ENCODE data around the gene TLR10. TPM values are rescaled to one million over a fixed set of nuclear protein-coding genes. Genes with fewer than 3 reads are reported as not detected.
A peak's percentile ranks its signal among the peaks of the same experiment; 100 is the strongest.

Gene TLR10, protein sequence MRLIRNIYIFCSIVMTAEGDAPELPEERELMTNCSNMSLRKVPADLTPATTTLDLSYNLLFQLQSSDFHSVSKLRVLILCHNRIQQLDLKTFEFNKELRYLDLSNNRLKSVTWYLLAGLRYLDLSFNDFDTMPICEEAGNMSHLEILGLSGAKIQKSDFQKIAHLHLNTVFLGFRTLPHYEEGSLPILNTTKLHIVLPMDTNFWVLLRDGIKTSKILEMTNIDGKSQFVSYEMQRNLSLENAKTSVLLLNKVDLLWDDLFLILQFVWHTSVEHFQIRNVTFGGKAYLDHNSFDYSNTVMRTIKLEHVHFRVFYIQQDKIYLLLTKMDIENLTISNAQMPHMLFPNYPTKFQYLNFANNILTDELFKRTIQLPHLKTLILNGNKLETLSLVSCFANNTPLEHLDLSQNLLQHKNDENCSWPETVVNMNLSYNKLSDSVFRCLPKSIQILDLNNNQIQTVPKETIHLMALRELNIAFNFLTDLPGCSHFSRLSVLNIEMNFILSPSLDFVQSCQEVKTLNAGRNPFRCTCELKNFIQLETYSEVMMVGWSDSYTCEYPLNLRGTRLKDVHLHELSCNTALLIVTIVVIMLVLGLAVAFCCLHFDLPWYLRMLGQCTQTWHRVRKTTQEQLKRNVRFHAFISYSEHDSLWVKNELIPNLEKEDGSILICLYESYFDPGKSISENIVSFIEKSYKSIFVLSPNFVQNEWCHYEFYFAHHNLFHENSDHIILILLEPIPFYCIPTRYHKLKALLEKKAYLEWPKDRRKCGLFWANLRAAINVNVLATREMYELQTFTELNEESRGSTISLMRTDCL
- total RNA-seq (2014; rRNA removed; shearing (Covaris generic)), result not detected in 2 replicates

DNA sequence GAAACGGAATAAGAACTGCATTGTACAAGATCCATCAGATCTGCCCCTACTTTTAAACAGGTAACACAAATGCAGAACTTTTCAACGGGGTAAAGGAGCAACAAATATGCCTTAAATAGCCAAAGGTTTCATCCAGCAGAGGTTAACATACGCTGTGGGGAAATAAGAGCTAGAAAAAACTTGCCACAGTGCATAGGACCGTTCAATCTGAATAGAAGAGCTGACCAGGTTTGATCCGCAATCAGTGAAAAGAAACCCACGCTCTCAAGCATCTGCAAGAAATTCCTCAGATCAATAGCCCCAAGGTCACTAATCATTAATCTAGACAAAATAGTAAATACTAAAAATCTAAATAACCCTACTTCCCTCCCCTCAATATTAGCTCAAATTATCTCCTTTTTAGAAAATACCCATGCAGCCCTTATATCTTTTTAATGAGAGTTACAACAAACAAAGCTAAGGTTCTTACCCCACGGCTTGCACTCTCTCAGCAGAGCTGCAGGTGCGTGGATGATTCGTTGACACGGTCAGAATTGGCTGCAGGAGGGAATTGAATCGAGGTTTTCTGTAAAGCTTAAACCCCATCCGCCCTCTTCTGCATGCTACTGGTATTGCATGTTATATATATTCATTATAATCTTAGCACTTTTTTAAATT, at the start of gene TLR10:
Gene TLR10 (minus strand): TSS at position 539 of the 657 bp plus-strand sequence. CDS start 7,400 bp downstream, outside the sequence.
- Histone ChIP-seq H3K4me1 (replicated peaks) (no peaks in the 10 kb centered on the region), H3K27ac (no peak within 1 kb of the TSS), H3K4me3 (no peak within 1 kb of the TSS), H3K36me3 (no peaks in the 10 kb centered on the region), H3K9me3 (replicated peaks) (no peaks in the 10 kb centered on the region), H3K27me3 (replicated peaks) (no peaks in the 10 kb centered on the region)
- DNase-seq (ENCODE audit: low read depth in 1 of 2, low spot score in 2 of 2), result peak in 1 of 2 experiments; percentile 12

GRCh38 chr4:38832206-38832605, 49.4 kb upstream of the TLR10 start:
- Histone ChIP-seq H3K27me3 (replicated peaks) (no peaks in the 10 kb centered on the region), H3K4me3 (no peak overlapping the region), H3K27ac (peak overlapping the region; percentile 54), H3K9me3 (replicated peaks) (no peaks in the 10 kb centered on the region), H3K4me1 (replicated peaks) (peaks cover 20% of the 10 kb centered on the region), H3K36me3 (no peaks in the 10 kb centered on the region)
- DNase-seq (ENCODE audit: low read depth in 1 of 2, low spot score in 2 of 2), result no peak

GRCh38 chr4:38831653-38832052, 48.9 kb upstream of the TLR10 start:
- H3K36me3 ChIP-seq, result no peaks in the 10 kb centered on the region
- H3K9me3 ChIP-seq (replicated peaks), result no peaks in the 10 kb centered on the region
- H3K4me3 ChIP-seq, result no peak overlapping the region
- H3K27ac ChIP-seq, result peak overlapping the region; percentile 54
- H3K27me3 ChIP-seq (replicated peaks), result no peaks in the 10 kb centered on the region
- peaks cover 20% of the 10 kb centered on the region for H3K4me1 ChIP-seq (replicated peaks)
- peak in 1 of 2 experiments; percentile 53 for DNase-seq (ENCODE audit: low read depth in 1 of 2, low spot score in 2 of 2)

- Histone ChIP-seq H3K36me3 (no peaks in the 10 kb centered on the region), H3K9me3 (replicated peaks) (no peaks in the 10 kb centered on the region), H3K4me3 (no peak overlapping the region), H3K27me3 (replicated peaks) (no peaks in the 10 kb centered on the region), H3K27ac (no peak overlapping the region), H3K4me1 (replicated peaks) (peaks cover 20% of the 10 kb centered on the region)
- no peak for DNase-seq (ENCODE audit: low read depth in 1 of 2, low spot score in 2 of 2)
Measured at GRCh38 chr4:38829237-38829636, 46.4 kb upstream of the TLR10 start.

DNA sequence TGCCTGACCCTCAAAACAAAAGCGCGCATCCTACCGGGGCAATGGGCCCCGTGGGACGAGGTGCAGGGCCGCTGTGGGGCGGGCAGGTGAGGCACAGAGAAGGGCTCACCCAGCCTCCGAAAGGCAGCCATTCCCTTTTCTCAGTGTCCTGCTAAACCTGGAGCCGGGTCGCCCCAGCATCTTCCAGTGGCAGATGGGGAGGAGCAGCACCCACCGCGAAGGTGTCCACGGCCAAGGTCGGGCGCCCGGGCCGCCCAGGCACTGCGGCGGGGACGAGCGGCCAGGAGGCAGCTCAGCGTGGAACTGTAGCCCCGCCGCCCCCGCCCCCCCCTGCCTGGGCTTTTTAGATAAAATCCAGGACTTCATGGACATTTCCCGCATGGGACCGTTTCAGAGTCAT, 41.0 kb upstream of the TLR10 start:
- Histone ChIP-seq H3K27ac (no peak overlapping the region), H3K27me3 (replicated peaks) (no peaks in the 10 kb centered on the region), H3K9me3 (replicated peaks) (no peaks in the 10 kb centered on the region), H3K4me1 (replicated peaks) (peaks cover 26% of the 10 kb centered on the region), H3K4me3 (no peak overlapping the region), H3K36me3 (no peaks in the 10 kb centered on the region)
- no peak for DNase-seq (ENCODE audit: low read depth in 1 of 2, low spot score in 2 of 2)

DNA sequence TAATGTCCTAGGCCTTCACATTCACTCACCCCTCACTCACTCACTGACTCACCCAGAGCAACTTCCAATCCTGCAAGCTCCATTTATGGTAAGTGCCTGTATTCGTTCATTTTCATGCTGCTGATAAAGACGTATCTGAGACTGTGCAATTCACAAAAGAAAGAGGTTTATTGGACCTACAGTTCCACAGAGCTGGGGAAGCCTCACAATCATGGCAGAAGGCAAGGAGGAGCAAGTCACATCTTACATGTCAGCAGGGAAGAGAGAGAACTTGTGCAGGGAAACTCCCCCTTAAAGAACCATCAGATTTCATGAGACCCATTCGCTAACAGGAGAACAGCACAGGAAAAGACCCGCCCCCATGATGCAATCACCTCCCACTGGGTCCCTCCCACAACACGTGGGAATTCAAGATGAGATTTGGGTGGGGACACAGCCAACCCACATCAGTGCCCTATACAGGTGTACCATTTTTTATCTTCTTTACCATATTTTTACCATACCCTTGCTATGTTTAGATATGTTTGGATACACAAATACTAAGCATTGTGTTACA, 40.0 kb upstream of the TLR10 start:
- Histone ChIP-seq H3K36me3 (no peaks in the 10 kb centered on the region), H3K4me1 (replicated peaks) (peaks cover 32% of the 10 kb centered on the region), H3K9me3 (replicated peaks) (no peaks in the 10 kb centered on the region), H3K27ac (no peak overlapping the region), H3K27me3 (replicated peaks) (no peaks in the 10 kb centered on the region), H3K4me3 (no peak overlapping the region)
- DNase-seq (ENCODE audit: low read depth in 1 of 2, low spot score in 2 of 2), result no peak

DNA sequence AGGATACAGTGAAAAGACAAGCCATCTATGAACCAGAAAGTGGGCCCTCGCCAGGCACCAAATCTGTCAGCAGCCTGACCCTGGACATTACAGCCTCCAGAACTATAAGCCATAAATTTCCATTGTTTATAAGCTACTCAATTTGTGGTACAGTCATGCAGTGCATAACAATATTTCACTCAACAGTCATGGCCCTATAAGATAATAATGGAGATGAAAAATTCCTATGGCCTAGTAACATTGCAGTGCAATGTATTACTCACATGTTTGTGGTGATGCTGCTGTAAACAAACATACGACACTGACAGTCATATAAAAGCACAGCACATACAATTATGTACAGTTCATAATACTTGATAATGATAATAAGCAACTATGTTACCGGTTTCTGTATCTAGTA, 38.9 kb upstream of the TLR10 start:
- no peaks in the 10 kb centered on the region for H3K27me3 ChIP-seq (replicated peaks)
- no peak overlapping the region for H3K4me3 ChIP-seq
- no peaks in the 10 kb centered on the region for H3K36me3 ChIP-seq
- H3K9me3 ChIP-seq (replicated peaks), result no peaks in the 10 kb centered on the region
- H3K27ac ChIP-seq, result peak overlapping the region; percentile 33; the same call in 1 of the 2 replicates
- H3K4me1 ChIP-seq (replicated peaks), result peaks cover 32% of the 10 kb centered on the region
- peak in 1 of 2 experiments; percentile 24 for DNase-seq (ENCODE audit: low read depth in 1 of 2, low spot score in 2 of 2)

- no peak for DNase-seq (ENCODE audit: low read depth in 1 of 2, low spot score in 2 of 2)
Measured at GRCh38 chr4:38820329-38821061, 37.7 kb upstream of the TLR10 start.

GRCh38 chr4:38819569-38819968, 36.8 kb upstream of the TLR10 start:
- Histone ChIP-seq H3K27me3 (replicated peaks) (no peaks in the 10 kb centered on the region), H3K36me3 (no peaks in the 10 kb centered on the region), H3K9me3 (replicated peaks) (no peaks in the 10 kb centered on the region), H3K4me3 (no peak overlapping the region), H3K27ac (peak overlapping the region; percentile 81), H3K4me1 (replicated peaks) (peaks cover 41% of the 10 kb centered on the region)
- peak in 1 of 2 experiments; percentile 78 for DNase-seq (ENCODE audit: low read depth in 1 of 2, low spot score in 2 of 2)

More at GRCh38 chr4:38820329-38821061, 37.7 kb upstream of the TLR10 start:
- Histone ChIP-seq H3K4me3 (no peak overlapping the region), H3K36me3 (no peaks in the 10 kb centered on the region), H3K9me3 (replicated peaks) (no peaks in the 10 kb centered on the region), H3K27me3 (replicated peaks) (no peaks in the 10 kb centered on the region), H3K27ac (peak overlapping the region; percentile 81), H3K4me1 (replicated peaks) (peaks cover 41% of the 10 kb centered on the region)

DNA sequence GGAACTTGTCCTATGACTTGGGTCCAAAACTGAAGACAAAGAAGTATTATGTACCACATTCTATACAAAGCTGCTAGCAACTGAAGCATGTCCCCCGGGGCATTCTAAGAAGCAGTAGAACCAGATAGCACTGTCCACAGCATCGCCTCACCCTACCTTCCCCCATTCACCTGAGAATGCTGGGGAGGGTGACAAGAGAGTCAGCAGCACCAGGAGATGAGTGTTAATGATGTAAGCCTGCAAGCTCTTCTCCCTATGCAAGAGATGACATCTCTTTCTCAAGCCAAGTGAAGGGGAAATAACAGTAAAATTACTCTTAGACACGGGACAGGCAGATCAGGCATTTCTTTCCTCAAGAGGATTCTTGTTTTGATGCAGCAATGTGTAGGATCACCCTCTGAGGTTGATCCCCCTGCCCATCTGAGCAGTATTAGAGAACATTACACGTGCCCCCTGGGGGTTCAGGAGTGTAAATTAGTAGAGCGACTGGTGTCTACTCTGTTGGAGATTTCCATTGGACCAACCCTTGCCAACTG, 35.7 kb upstream of the TLR10 start:
- Histone ChIP-seq H3K27ac (peak overlapping the region; percentile 36; the same call in 1 of the 2 replicates), H3K27me3 (replicated peaks) (no peaks in the 10 kb centered on the region), H3K36me3 (no peaks in the 10 kb centered on the region), H3K4me3 (no peak overlapping the region), H3K4me1 (replicated peaks) (peaks cover 41% of the 10 kb centered on the region), H3K9me3 (replicated peaks) (no peaks in the 10 kb centered on the region)
- DNase-seq (ENCODE audit: low read depth in 1 of 2, low spot score in 2 of 2), result no peak

DNA sequence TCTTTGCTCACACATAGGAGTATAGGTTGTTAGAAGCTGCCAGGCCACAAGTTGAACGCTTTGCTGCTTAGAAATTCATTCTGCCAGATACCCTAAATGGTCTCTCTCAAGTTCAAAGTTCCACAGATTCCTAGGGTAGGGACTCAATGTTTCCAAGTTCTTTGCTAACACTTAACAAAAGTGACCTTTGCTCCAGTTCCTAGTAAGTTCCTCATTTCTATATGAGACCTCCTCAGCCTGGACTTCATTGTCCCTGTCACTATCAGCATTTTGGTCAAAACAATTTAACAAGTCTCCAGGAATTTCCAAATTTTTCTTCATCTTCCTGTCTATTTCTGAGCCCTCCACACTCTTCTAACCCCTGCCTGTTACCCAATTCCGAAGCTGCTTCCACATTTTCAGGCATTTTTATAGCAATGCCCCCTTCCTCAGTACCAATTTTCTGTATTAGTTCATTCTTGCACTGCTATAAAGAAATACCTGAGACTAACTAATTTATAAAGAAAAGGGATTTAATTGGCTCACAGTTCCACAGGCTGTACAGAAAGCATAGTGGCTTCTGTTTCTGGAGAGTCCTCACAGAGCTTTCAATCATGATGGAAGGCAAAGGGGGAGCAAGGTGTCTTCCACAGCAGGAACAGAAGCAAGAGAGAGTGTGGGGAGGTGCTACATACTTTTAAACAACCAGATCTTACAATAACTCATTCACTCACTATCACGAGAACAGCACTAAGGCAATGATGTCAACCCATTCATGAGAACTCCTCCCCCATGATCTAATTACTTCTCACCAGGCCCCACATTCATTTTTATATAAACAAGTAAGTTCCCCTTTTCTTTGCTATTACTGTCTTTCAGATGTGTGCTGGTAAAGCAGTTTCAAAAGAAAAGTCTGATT, 33.3 kb upstream of the TLR10 start:
- H3K9me3 ChIP-seq (replicated peaks), result no peaks in the 10 kb centered on the region
- H3K27me3 ChIP-seq (replicated peaks), result no peaks in the 10 kb centered on the region
- no peak overlapping the region for H3K4me3 ChIP-seq
- H3K27ac ChIP-seq, result no peak overlapping the region
- peaks cover 34% of the 10 kb centered on the region for H3K4me1 ChIP-seq (replicated peaks)
- DNase-seq (ENCODE audit: low read depth in 1 of 2, low spot score in 2 of 2), result peak in 1 of 2 experiments; percentile 43
- H3K36me3 ChIP-seq, result no peaks in the 10 kb centered on the region

DNA sequence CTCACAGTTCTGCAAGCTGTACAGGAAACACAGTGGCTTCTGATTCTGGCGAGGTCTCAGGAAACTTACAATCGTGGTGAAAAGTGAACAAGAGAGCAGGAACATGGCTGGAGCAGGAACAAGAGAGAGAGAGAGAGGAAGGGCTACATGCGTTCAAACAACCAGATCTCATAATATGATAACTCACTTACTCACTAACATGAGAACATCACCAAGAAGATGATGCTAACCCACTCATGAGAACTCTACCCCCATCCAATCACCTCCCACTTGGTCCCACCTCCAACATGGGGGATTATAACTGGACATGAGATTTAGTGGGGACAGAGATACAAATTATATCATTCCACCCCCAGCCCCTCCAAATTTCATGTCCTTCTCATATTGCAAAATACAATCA, 31.6 kb upstream of the TLR10 start:
- Histone ChIP-seq H3K27ac (no peak overlapping the region), H3K4me3 (no peak overlapping the region), H3K9me3 (replicated peaks) (no peaks in the 10 kb centered on the region), H3K27me3 (replicated peaks) (no peaks in the 10 kb centered on the region), H3K36me3 (no peaks in the 10 kb centered on the region), H3K4me1 (replicated peaks) (peaks cover 21% of the 10 kb centered on the region)
- no peak for DNase-seq (ENCODE audit: low read depth in 1 of 2, low spot score in 2 of 2)

Data from SJSA1 (cell line).